GM18861 (cell line): Measurements from ENCODE around the gene TRIM34.
A peak's percentile ranks its signal among the peaks of the same experiment; 100 is the strongest.
"Not testable (repeated sequence)": the region's sequence is repeated elsewhere in the genome, so short reads cannot be mapped to it uniquely, and the experiment has no call there.

ENCODE experiments used
- ATAC-seq: cut with Tn5 transposase; IDR thresholded peaks from one replicate; pipeline ENCODE4 v1.9.1; 2021; ENCODE audit not compliant: unreplicated experiment

The TRIM34 gene

GRCh38 chr11:5624489-5625279, at the start of gene TRIM34:
Gene TRIM34 (plus strand): TSS chr11:5625001. CDS start chr11:5632332, 7,331 bp downstream.
- ATAC-seq, result peak; percentile 97

GRCh38 chr11:5575152-5575551, 49.6 kb upstream of the TRIM34 start:
- ATAC-seq, result no peak

- no peak for ATAC-seq
These were observed 47.7 kb upstream of the TRIM34 start for GRCh38 chr11:5577101-5577500.

GRCh38 chr11:5580577-5580976, 44.2 kb upstream of the TRIM34 start, which contains the start of gene OR52B6:
Gene OR52B6 (plus strand): TSS chr11:5580877. CDS start chr11:5580877, 0 bp downstream.
- no peak for ATAC-seq

- no peak for ATAC-seq
These were observed 43.8 kb upstream of the TRIM34 start for GRCh38 chr11:5581014-5581413.

- ATAC-seq, result not testable (repeated sequence)
These were observed 40.3 kb upstream of the TRIM34 start for GRCh38 chr11:5584458-5584857.

- ATAC-seq, result not testable (repeated sequence)
These were observed 34.9 kb upstream of the TRIM34 start for GRCh38 chr11:5589906-5590305.

- no peak for ATAC-seq
These were observed 33.2 kb upstream of the TRIM34 start for GRCh38 chr11:5591613-5592012.

- no peak for ATAC-seq
These were observed 32.2 kb upstream of the TRIM34 start for GRCh38 chr11:5592615-5593014.

- ATAC-seq, result no peak
These were observed 31.7 kb upstream of the TRIM34 start for GRCh38 chr11:5593146-5593545.

- no peak for ATAC-seq
These were observed 28.1 kb upstream of the TRIM34 start, which contains the start of gene TRIM6 for GRCh38 chr11:5596607-5597201. Gene TRIM6 (plus strand): TSS chr11:5596637. CDS start chr11:5596898, 261 bp downstream.

- ATAC-seq, result no peak
These were observed 26.8 kb upstream of the TRIM34 start for GRCh38 chr11:5597953-5598352.

- ATAC-seq, result peak; percentile 93
These were observed 24.4 kb upstream of the TRIM34 start for GRCh38 chr11:5600374-5600851.

- ATAC-seq, result not testable (repeated sequence)
These were observed 22.0 kb upstream of the TRIM34 start for GRCh38 chr11:5602791-5603190.

- ATAC-seq, result no peak
These were observed 21.5 kb upstream of the TRIM34 start for GRCh38 chr11:5603326-5603725.

GRCh38 chr11:5604896-5605295, 19.9 kb upstream of the TRIM34 start:
- no peak for ATAC-seq

GRCh38 chr11:5605849-5606248, 19.0 kb upstream of the TRIM34 start:
- no peak for ATAC-seq

GRCh38 chr11:5608808-5609207, 16.0 kb upstream of the TRIM34 start:
- ATAC-seq, result no peak

GRCh38 chr11:5610446-5610845, 14.4 kb upstream of the TRIM34 start:
- ATAC-seq, result no peak

GRCh38 chr11:5611627-5612026, 13.2 kb upstream of the TRIM34 start:
- no peak for ATAC-seq

- no peak for ATAC-seq
These were observed 6.0 kb upstream of the TRIM34 start for GRCh38 chr11:5618807-5619206.
